ENCODE results near the gene USP50.
"Not testable (repeated sequence)": the region's sequence is repeated elsewhere in the genome, so short reads cannot be mapped to it uniquely, and the experiment has no call there.

USP50 gene

DNA sequence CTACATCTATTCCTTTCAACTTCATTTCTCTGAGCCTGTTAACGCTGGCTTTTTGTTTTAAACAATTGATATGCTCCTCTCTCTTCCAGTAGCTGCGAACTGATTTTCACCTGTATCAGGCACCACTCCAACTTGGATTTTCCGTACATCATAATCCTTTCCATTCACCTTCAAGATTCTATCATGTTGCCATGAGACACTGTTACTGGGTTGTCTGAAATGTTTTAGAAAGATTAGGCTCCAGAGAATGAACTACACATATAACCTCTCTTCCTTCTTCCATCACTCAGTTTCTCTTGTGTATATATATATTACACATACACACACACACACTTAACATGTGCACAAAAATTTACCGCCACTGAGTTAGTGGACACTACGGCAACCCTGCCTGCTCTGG, at the start of gene USP50:
TSS of gene USP50 (minus strand) at position 101 of the 400 bp plus-strand sequence. CDS start 141 bp downstream, outside the sequence.
- in situ Hi-C loops (cut with MboI; ENCODE audit: low sequenced_read_pairs): no loop called here

DNA sequence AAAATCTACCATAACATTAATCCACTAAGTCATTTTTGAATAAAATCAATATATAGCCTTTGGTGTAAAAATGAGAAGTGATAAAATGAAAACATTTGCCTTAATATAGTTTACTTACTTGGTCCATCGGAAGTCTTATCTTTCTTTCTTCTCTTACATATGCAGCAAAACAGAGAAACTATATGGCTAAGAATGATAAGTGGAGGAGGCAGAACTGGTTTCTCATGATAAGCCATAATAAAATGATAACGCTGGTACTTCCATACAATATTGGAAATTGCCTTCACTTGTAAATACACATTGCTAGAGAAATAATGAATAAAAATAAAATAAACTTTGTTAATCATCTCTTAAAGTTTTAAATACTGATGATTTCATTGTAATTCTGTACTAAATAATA, 47.8 kb upstream of the USP50 start:
- in situ Hi-C loops (cut with MboI; ENCODE audit: low sequenced_read_pairs): no loop called here

DNA sequence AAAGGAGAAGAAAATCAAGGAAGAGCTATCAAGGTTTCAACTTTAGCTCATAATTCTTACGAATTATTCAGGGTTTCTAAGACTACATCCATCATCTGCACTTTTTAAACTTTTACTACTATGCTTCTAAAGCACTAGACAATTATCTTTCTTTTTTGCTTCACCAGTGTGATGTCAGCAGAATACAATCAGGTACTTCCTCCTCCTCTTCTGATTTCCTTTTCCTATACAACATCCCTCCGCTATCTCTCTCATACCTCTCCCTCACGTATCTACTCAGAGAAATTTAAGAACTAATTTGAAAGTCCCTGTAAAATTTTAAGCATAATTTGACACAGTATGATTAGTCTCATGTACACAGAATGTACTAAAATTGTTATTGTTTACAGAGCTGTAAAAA, 47.3 kb upstream of the USP50 start:
- in situ Hi-C loops (cut with MboI; ENCODE audit: low sequenced_read_pairs): no loop called here

DNA sequence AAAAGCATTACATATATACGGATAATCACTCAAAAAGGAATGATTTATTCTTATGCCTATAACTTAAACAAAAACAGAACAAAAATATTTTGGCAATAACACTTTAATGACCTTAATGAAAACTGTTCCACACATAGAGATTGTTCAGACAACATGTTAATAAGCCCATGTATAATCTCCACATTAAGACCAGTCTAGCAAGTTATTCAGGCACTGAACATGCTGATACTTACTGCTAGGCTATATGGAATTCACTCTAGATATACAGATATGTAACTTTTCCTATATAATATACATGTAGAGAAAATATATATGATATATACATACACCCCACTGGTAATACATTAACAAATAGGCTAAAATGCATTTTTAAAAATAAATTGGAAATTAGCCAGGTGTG, 43.8 kb upstream of the USP50 start:
- in situ Hi-C loops (cut with MboI; ENCODE audit: low sequenced_read_pairs): no loop called here

DNA sequence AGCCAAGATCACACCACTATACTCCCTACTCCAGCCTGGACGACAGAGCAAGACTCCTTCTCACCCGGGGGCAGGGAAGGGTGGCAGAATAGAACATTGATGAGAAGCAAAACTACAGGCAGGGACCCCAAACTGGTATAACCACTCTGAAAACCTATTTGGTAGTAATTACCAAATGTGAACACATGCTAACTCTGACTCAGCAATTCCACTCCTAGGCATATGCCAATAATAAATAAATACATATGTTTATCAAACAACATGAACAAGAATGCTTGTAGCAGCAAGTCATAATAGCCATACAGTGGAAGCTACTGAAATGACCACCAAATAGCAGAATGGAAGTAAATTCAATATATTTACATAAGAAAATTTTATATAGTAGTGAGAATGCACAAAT, 31.0 kb upstream of the USP50 start:
- in situ Hi-C loops (cut with MboI; ENCODE audit: low sequenced_read_pairs): no loop called here

DNA sequence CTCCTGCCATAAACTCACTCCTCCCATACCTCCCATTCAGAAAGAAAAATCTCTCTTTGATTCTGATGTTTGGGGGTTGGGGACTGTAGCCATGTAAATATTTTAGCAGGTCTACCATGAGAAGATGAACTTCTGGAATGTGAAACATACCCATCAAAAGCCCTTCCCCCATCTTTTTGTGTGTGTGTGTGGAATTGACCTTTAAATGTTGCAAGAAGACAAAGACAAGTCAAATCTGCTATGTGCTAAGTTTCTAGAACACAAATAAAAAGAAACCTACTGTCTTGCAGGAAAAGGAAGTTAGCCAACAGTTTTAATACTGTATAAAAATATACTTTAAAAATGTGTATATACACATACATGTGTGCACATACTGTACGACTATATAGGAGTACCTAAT, 29.7 kb upstream of the USP50 start:
- in situ Hi-C loops (cut with MboI; ENCODE audit: low sequenced_read_pairs): no loop called here

DNA sequence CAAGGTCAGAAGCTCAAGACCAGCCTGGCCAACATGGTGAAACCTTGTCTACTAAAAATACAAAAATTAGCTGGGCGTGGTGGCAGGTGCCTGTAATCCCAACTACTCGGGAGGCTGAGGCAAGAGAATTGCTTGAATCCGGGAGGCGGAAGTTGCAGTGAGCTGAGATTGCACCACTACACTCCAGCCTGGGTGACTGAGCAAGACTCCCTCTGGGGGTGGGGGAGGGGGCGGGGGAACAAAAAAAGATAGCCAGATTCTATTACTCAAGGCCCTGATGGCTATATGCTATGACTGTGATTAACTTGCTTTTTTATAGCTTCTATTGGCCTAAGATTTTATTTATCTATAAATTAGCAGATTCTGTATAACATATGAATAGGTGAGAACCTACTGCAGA, 27.4 kb upstream of the USP50 start:
- in situ Hi-C loops (cut with MboI; ENCODE audit: low sequenced_read_pairs): not testable (repeated sequence)

DNA sequence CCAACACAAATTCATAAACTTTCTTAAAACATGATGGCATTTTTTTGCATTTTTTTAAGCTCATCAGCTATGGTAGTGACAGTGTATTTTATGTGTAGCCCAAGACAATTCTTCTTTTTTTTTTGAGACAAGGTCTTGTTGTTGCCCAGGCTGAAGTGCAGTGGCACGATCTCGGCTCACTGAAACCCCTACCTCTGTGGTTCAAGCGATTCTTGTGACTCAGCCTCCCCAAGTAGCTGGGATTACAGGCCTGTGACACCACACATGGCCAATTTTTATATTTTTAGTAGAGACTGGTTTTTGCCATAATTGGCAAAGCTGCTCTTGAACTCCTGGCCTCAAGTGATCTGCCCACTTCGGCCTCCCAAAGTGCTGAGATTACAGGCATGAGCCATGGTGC, 17.3 kb upstream of the USP50 start:
- in situ Hi-C loops (cut with MboI; ENCODE audit: low sequenced_read_pairs): no loop called here

DNA sequence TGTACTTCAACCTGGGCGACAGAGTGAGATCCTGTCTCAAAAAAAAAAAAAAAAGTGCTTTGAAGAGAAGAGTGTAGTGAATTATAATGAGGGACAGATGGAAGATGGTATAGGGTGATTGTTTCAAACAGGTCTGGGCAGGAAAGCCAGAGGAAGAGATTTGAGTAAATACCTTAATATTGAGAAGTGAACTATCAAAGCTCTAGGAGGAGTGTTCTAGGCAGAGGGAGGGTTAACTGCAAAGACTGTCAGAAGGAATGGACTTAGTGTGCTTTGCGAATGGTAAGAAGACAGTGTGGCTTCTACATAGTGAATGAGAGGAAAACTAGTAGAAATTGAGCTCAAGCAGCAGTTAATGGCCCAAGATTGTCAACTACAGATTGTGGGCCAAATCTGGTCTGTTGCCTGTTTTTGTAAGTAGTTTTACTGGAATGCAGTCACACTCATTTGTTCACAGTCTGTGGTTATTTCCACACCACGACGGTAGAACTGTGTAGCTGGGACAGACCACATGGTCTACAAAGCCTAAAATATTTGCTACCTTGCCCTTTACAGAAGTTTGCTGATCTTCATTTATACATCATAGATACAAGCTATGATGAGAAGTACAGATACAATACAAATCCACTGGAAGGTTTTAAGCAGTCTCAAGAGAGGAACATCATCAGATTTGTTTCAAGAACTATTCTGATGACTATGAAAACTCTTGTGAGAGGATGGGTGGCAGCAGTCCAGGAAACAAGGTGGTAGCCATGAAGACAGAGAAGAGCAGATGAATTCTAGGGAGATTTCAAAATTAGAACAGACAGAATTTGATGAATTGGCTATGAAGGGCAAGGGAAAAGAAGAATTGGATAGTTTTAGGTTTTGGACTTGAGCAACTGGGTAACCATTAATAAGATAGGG, 16.5 kb upstream of the USP50 start:
- in situ Hi-C loops (cut with MboI; ENCODE audit: low sequenced_read_pairs): no loop called here

DNA sequence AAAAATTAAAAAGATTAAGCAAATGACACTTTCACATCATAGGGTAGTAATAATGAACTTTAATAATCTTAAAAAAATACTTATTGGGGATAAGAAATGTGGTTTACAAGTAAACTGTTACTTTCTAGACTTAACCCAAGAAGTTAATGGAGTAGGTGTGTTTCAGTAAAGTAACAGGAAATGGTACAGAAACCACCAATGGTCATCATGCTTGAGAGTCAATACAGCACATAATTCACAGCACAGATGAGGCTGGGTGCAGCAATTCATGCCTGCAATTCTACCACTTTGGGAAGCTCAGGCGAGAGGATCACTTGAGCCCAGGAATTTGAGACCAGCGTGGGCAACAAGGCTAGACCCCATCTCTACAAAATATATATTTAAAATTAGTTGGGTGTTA, 11.5 kb upstream of the USP50 start:
- in situ Hi-C loops (cut with MboI; ENCODE audit: low sequenced_read_pairs): no loop called here

DNA sequence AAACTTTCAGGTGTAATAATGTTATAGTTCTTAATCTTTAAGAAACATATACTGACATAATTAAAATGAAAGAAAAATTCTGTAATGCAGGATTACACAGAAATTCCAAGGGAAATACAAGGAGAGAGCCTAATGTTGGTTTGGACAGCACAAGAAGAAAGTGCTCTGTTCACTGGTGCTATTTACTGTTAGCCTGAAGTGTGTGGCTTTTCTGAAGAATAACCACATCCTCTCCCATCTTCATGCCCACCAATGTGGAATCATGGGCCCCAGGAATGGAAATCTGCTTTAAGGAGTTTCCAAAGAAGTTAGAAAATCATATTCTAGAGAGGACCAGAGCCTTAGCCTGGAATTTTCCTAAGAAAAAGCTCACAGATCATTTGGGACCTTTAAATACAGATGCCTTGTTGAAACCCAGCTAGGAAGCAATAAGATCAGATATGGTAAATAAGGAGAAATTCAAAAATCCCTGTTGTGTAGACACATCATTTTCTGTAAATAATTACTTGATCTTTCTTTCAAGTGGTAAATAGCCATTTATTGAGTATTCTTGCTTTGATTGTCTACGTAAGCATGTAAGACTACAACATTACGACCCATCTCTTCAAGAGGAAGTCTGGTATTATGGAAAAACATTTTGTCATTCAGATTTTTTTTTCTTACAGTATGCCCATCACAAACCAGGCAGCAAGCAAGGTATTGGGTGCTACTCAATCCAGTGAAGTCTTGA, 10.3 kb upstream of the USP50 start:
- in situ Hi-C loops (cut with MboI; ENCODE audit: low sequenced_read_pairs): no loop called here

DNA sequence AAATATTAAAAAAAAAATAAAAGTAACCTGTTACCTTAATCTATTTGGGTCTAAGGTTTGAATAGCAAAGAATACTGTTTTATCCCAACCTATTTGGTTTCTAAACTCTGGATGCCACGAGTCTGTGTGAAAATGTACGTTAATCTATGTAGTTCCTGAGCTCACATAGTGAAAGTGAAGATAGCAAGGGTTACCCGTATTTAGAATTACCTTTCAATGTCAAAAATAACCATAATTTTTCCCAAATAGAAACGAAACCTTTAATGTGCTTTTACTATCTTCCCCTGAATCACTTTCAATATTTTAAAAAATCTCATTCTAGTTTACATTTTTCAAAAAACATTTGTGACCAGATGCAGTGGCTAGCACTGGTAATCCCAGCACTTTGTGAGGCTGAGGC, 5.8 kb upstream of the USP50 start:
- in situ Hi-C loops (cut with MboI; ENCODE audit: low sequenced_read_pairs): no loop called here

DNA sequence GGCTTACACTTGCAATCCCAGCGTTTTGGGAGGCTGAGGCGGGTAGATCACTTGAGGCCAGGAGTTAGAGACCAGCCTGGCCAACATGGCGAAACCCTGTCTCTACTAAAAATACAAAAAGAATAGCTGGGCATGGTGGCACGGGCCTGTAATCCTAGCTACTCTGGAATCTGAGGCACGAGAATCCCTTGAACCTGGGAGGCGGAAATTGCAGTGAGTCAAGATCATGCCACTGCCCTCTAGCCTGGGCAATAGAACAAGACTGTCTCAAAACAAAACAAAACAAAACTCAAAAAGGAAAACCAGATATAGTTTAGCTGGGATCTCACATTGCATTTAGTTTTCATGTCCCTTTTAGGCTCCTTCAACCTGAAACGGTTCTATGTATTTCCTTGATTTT, 2.9 kb upstream of the USP50 start:
- in situ Hi-C loops (cut with MboI; ENCODE audit: low sequenced_read_pairs): no loop called here

DNA sequence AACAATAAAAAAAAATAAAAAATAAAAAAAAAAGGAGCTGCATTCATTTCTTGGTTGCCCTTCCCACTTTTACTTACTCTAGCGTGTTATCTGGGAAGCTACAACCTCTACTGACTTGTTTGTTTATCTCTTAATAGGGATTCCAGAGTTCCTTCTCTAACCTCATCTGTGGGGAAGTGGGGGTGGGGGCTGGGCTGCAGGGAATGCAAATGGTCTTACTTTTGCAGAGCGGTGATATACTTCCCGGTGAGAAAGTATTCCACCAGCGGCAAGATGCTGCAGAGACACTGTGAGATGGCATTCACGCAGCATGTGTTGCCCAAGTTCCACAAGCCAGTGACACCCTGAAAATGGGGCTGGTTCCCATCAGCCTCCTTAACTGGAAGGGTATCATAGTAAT, 2.1 kb downstream of the USP50 start:
- in situ Hi-C loops (cut with MboI; ENCODE audit: low sequenced_read_pairs): no loop called here

DNA sequence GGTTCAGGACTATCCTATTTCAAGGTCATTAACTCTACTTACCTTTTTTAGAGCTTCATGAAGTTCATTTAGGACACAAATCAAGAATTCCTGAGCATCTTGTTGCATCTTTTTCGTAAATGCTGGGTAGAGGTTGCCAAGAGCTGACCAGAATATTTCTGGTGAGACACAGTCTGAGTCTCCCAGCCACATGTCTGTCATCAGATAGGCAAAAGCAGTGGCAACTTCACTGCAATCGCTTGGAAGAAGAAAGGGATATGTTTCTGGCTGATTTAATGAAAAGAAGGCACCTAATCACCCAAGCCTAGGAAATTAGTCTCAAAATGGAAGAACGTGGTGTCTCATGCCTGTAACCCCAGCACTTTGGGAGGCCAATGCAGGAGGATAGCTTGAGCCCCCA, 2.9 kb downstream of the USP50 start:
- in situ Hi-C loops (cut with MboI; ENCODE audit: low sequenced_read_pairs): no loop called here

DNA sequence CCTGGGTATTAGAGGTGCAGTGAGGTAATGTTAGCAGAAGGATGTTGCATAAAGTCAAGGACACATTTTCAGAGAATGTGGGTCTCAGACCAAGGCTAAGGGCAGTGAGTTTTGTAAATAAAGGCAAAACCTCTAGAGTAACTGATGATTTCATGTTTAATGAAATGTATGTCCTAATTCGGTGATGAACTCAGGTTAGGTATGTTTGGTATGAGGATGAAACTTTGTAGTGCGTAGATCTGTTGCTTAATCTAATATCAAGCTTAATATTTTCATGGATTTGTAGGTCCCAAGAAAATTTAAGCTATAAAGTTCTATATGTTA, 3.6 kb downstream of the USP50 start:
- in situ Hi-C loops (cut with MboI; ENCODE audit: low sequenced_read_pairs): no loop called here

DNA sequence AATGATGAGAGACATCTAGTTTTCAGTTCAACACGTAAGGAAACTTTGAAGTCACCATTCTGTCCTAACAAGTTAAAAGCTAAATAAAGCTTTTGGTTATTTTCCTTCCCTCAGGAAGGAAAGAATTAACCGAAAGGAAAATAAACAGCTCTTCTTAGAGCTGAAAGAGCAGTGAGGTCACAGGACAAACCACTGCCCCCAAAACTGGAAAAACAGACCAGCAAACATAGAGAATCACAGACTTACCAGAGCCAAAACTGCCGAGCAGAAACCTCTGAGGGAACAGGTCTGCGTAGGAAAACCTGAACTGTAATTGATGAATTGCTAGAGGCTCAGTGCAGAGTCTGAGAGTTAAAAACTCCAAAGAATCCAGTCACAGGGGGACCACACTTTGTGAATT, 14.7 kb downstream of the USP50 start:
- in situ Hi-C loops (cut with MboI; ENCODE audit: low sequenced_read_pairs): no loop called here

DNA sequence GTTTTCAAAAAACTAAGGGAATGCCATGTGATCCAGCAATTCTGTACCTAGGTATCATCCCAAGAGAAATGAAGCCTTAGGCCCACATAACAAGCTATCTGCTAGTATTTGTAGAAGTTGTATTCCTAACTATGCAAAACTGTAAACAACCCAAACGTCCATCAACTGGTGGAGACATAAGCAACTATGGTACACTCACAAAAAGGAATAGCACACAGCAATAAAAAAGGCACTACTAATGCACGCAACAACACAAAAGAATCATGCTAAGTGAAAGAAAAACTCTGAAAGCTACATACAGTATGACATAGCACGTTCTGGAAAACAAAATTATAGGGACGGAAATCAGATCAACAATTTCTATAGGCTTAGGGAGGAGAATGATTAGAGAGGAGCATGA, 15.3 kb downstream of the USP50 start:
- in situ Hi-C loops (cut with MboI; ENCODE audit: low sequenced_read_pairs): no loop called here

DNA sequence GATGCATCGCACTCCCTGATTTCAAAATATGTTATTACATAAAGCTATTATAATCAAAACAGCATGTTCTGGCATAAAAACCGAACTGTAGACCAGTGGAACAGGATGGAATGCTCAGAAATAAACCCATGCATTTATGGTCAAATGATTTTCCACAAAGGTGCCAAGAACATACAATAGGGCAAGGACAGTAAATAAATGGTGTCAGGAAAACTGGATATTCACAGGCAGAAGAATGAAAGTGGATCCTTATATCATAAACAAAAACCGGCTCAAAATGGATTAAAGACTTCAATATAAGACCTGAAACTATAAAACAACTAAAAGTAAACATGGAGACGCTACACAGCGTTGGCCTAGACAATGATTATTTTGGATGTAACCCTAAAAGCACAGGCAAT, 22.6 kb downstream of the USP50 start:
- in situ Hi-C loops (cut with MboI; ENCODE audit: low sequenced_read_pairs): no loop called here

DNA sequence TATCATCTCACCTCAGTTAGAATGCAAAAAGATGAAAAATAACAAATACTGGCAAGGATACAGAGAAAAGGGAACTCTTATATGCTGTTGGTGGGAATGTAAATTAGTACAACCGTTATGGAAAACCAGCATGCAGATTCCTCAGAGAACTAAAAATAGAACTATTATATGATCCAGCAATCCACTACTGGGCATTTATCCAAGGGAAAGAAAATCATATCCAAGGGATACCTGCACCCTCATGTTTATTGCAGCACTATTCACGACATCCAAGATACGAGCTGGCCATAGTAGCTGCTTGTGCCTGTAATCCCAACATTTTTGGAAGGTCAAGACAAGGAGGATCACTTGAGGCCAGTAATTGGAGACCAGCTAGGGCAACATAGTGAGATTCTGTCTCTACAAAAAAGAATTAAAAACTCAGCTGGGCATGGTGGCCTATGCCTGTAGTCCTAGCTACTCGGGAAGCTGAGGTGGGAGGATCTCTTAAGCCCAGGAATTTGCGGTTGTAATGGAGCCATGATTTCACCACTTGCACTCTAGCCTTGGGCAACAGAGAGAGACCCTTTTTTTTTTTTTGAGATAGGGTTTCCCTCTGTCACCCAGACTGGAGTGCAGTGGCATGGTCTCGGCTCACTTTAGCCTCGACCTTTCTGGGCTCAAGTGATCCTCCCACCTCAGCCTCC, 26.6 kb downstream of the USP50 start:
- in situ Hi-C loops (cut with MboI; ENCODE audit: low sequenced_read_pairs): no loop called here

DNA sequence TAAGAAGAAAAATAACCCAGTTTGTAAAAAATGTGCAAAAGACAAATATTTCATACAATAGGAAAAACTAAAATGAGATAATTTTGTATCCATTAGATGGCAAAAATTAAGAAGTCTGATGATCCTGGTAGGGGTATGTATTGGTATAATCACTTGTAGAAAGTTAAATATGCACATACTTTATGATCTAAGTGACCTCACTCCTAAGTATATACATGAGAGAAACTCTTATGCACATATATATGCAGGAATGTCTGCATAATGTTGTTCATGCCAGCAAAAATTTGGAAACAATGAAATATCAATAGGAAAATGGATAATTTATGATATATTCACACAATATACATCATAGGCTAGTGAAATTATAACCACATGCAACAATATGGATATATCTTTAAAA, 33.5 kb downstream of the USP50 start:
- in situ Hi-C loops (cut with MboI; ENCODE audit: low sequenced_read_pairs): no loop called here

DNA sequence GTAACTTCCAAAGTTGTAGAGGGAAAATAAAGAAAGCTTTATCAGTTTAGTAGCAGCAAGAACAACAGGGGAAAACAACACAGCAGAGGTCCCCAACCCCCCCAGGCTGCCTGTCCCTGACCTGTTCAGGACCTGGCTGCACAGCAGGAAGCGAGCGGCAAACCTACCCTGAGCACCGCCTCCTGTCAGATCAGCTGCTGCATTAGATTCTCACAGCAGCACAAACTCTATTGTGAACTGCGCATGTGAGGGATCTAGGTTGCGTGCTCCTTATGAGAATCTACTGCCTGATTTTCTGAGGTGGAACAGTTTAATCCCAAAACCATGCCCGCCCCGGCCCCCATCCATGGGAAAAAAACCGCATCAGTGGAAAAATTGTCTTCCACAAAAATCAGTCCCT, 40.3 kb downstream of the USP50 start:
- in situ Hi-C loops (cut with MboI; ENCODE audit: low sequenced_read_pairs): no loop called here
